HepG2 (cell line): ENCODE results near the gene HERPUD2.

Experiments
- ARNT2 ChIP-seq: sonication (generic); formaldehyde crosslinking; IDR thresholded peaks from 2 replicates; pipeline ENCODE4 v1.8.0; 2022; ENCODE audit warnings: mild to moderate bottlenecking, low read depth, missing genetic modification reagents, moderate library complexity
- CSRNP2 ChIP-seq: sonication (generic); formaldehyde crosslinking; conservative IDR thresholded peaks from 2 replicates; pipeline ENCODE4 v1.8.0; 2022; ENCODE audit warnings: low read depth, missing genetic modification reagents
- CTCF ChIP-seq: sonication (generic); formaldehyde crosslinking; IDR thresholded peaks from 2 replicates; pipeline ENCODE4 v1.5.0; 2020; ENCODE audit warnings: mild to moderate bottlenecking, missing genetic modification reagents, moderate library complexity
- EZH2 ChIP-seq: conservative IDR thresholded peaks from 2 replicates; pipeline ENCODE4 v1.6.1; 2012; ENCODE audit warnings: mild to moderate bottlenecking, low read depth, low read length, moderate library complexity
- FIP1L1 ChIP-seq: fragments of 200-400 bp; formaldehyde crosslinking; IDR thresholded peaks from 2 replicates; pipeline ENCODE4 v1.6.1; 2018; ENCODE audit warnings: low read depth, mild to moderate bottlenecking, low read length, moderate library complexity, borderline replicate concordance; ENCODE audit not compliant: insufficient read depth
- HDAC6 ChIP-seq: fragments of 200-600 bp; sonication (generic); IDR thresholded peaks from 2 replicates; pipeline ENCODE4 v1.7.0; 2017; ENCODE audit warnings: mild to moderate bottlenecking, antibody characterized with exemption, low read length, low read depth
- NR2C2 ChIP-seq: sonication (generic); formaldehyde crosslinking; IDR thresholded peaks from 2 replicates; pipeline ENCODE4 v1.4.0; 2020; ENCODE audit warnings: missing genetic modification reagents, mild to moderate bottlenecking, moderate library complexity, borderline replicate concordance
- RNF219 ChIP-seq: sonication (generic); formaldehyde crosslinking; IDR thresholded peaks from 2 replicates; pipeline ENCODE4 v1.5.0; 2020; ENCODE audit warnings: mild to moderate bottlenecking, missing genetic modification reagents
- TCF7 ChIP-seq: sonication (generic); IDR thresholded peaks from 2 replicates; pipeline ENCODE4 v1.6.1; 2016; ENCODE audit warnings: antibody characterized with exemption, low read depth
- TCF7L2 ChIP-seq: IDR thresholded peaks from 2 replicates; pipeline ENCODE4 v1.6.1; 2011; ENCODE audit warnings: mild to moderate bottlenecking, low read depth, low read length, moderate library complexity
- ZNF563 ChIP-seq: sonication (generic); formaldehyde crosslinking; IDR thresholded peaks from 2 replicates; pipeline ENCODE4 v1.8.0; 2022; ENCODE audit warnings: mild to moderate bottlenecking, moderate library complexity, missing genetic modification reagents
- ZNF740 ChIP-seq: sonication (generic); formaldehyde crosslinking; IDR thresholded peaks from 2 replicates; pipeline ENCODE4 v1.4.0; 2020; ENCODE audit warnings: missing genetic modification reagents

GRCh38 chr7:35649711-35650110, 45.2 kb downstream of the HERPUD2 start:
- TF ChIP-seq ARNT2 (CRISPR knock-in tag) (no peak), HDAC6 (no peak), ZNF740 (CRISPR knock-in tag) (no peak), FIP1L1 (no peak), CTCF (CRISPR knock-in tag) (no peak), TCF7L2 (no peak), RNF219 (CRISPR knock-in tag) (no peak), TCF7 (no peak), ZNF563 (no peak), CSRNP2 (CRISPR knock-in tag) (no peak), EZH2 (no peak), NR2C2 (CRISPR knock-in tag) (no peak)
